Skeletal muscle cell (primary cell): Measurements from ENCODE around the gene GIGYF2.

ENCODE experiments used
- DNase-seq: peaks from one replicate; pipeline ENCODE4 v3.0.0-alpha.2; 2010; ENCODE audit warnings: low read depth
- H3K4me3 ChIP-seq: 2 replicates; pipeline ENCODE4 v1.5.1; 2011; ENCODE audit warnings: low read depth, mild to moderate bottlenecking, control low read depth, low read length, moderate library complexity

The GIGYF2 gene

GRCh38 chr2:232873909-232874641 lies 176.9 kb downstream of the GIGYF2 start:
- no peak for DNase-seq
- no peak overlapping the region for H3K4me3 ChIP-seq

GRCh38 chr2:232874677-232875223 lies 177.6 kb downstream of the GIGYF2 start:
- no peak overlapping the region for H3K4me3 ChIP-seq

GRCh38 chr2:232875256-232876121 lies 178.4 kb downstream of the GIGYF2 start:
- no peak for DNase-seq
- H3K4me3 ChIP-seq, result peak overlapping the region; percentile 7

More at GRCh38 chr2:232874677-232875223, 177.6 kb downstream of the GIGYF2 start:
- DNase-seq, result no peak

- H3K4me3 ChIP-seq, result peak overlapping the region; percentile 42
- no peak for DNase-seq
These were observed 179.2 kb downstream of the GIGYF2 start for GRCh38 chr2:232876161-232876977.

GRCh38 chr2:232876978-232877441 lies 179.9 kb downstream of the GIGYF2 start:
- DNase-seq, result no peak
- H3K4me3 ChIP-seq, result peak overlapping the region; percentile 42

DNA sequence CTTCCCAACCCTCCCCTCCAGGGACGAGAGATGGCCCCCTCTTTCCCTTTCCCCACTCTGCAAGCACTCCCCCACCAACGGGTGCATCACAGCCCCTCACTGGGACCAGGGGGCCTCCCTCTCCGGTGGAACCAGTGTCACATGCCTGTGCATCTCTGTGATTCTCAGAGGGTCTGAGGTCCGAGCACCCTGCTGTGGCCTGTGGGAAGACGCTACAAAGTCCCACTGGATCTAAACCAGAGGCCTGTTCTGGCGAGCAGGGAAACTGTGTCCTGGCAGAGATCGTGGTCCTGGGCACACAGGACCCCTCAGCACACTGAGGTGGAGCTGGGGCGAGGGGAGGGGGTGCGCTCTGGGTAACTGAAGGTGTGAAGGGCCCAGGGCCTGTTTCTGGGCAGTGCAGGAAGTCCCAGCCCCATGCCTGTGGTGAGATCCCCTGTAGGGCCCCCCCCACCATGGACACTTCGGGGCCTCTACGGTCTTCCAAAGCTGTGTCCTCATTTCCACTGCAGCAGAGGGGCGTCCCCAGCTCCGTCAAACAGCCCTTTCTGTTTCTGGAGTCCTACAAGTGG lies 180.9 kb downstream of the GIGYF2 start:
- no peak for DNase-seq
- H3K4me3 ChIP-seq, result no peak overlapping the region

- H3K4me3 ChIP-seq, result no peak overlapping the region
- no peak for DNase-seq
These were observed 181.9 kb downstream of the GIGYF2 start for GRCh38 chr2:232878855-232879617.

GRCh38 chr2:232879618-232880494 lies 182.7 kb downstream of the GIGYF2 start:
- DNase-seq, result no peak
- no peak overlapping the region for H3K4me3 ChIP-seq

GRCh38 chr2:232880764-232881351 lies 183.7 kb downstream of the GIGYF2 start:
- H3K4me3 ChIP-seq, result no peak overlapping the region

DNA sequence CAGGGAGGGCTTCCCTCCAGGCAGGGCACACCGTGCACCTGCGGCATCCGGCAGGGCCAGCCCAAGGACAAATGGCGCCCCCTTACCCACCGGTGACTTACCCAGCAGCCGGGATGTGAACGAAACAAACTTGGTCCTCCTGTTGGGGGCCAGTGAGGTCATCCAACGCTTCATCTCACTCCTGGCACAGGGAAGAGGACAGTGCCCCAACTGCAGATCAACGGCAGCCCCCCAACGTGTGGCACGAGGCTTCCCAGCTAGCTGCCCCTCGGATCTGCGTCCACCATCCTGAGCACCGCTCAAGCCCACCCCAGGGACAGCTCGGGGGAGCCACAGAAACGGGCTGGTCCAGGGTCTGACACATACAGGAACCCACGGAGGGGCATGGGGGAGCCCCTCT lies 185.0 kb downstream of the GIGYF2 start:
- DNase-seq, result no peak
- no peak overlapping the region for H3K4me3 ChIP-seq

More at GRCh38 chr2:232880764-232881351, 183.7 kb downstream of the GIGYF2 start:
- DNase-seq, result no peak

GRCh38 chr2:232882505-232883115 lies 185.5 kb downstream of the GIGYF2 start:
- DNase-seq, result no peak
- H3K4me3 ChIP-seq, result no peak overlapping the region

GRCh38 chr2:232883116-232883721 lies 186.1 kb downstream of the GIGYF2 start:
- no peak overlapping the region for H3K4me3 ChIP-seq
- no peak for DNase-seq

DNA sequence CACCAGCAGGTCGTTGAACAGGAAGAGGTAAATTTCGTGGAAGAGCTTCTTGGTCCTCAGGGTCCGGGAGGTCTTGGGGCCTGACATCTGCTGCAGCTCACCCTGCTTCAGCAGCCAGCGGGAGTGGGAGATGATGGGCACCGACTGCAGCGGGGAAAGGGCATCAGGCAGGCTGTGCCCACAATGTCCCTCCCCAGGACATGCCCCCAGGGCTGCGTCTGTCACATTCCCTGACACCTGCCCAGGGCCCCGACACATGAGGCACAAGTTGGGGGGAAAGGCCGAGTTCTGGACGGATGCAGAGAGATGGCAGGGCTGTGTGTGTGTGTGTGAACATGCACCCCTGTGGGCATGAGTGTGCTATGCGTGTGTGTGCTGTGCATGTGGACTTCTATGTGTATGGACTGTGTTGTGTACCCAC lies 186.9 kb downstream of the GIGYF2 start:
- no peak for DNase-seq
- H3K4me3 ChIP-seq, result no peak overlapping the region

GRCh38 chr2:232884549-232885263 lies 187.6 kb downstream of the GIGYF2 start:
- no peak overlapping the region for H3K4me3 ChIP-seq
- DNase-seq, result no peak

DNA sequence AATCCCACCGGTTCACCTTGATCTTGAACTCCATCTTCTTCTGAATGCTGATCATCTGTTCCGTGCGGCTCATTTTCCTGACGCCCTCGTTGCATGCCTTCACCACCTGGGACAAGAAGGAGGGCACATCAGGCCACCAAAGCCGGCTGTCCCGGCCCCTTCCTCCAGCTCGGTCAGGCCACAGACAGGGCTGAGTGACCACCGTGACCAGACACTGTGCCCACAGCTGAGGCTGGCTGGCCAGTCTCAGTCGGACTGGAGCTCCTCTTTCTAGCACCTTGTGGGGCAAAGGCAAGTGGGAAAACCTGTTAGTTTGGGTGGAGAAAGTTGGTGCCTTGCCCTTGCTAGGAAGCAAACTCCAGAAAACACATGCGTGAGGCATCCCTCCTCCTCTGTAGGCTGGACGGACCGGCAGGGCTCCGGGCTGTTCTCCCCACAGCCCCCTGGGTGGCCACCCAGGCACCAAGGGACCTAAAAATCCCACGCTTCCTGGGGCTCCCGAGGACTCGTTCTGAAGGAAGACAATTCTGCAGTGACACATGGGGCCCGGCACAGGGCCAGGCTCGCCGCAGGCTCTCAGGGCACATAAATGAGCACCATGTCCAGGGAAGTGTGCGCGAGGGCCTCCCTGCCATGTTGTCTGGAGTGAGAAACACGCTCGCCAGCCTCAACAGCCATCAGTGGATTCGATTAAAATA lies 188.3 kb downstream of the GIGYF2 start:
- H3K4me3 ChIP-seq, result no peak overlapping the region
- no peak for DNase-seq
